Caco-2 (cell line): ENCODE data around the gene SHMT2. TPM values are rescaled to one million over a fixed set of nuclear protein-coding genes. Genes with fewer than 3 reads are reported as not detected.

ENCODE experiments used
- BruUV-seq: library from RNA; stranded (reverse); fragments of 400-500 nt; replicated peaks from 2 replicates; lab custom pipeline; 2021; lab: Mats Ljungman, UMichigan
- CTCF ChIA-PET: fragments of 300-600 bp; sonication (Branson Sonifier 250); formaldehyde crosslinking; loops from one replicate; lab custom pipeline; 2022; ENCODE audit warnings: antibody characterized with exemption; lab: Charles Lee
- POLR2A ChIA-PET: fragments of 300-600 bp; sonication (Branson Sonifier 250); formaldehyde crosslinking; loops from one replicate; lab custom pipeline; 2022; ENCODE audit warnings: antibody characterized with exemption; lab: Charles Lee
- DNase-seq, 2 experiments: peaks; one replicate each; pipeline versions ENCODE4 v3.0.0 to v3.0.0-alpha.2; 2020 to 2022
- H3K27me3 ChIP-seq: replicated peaks from 2 replicates; pipeline ENCODE4 v1.6.0; 2011; ENCODE audit warnings: low read length; ENCODE audit not compliant: control insufficient read depth, insufficient read depth
- H3K36me3 ChIP-seq: 2 replicates; pipeline ENCODE4 v1.5.1; 2011; ENCODE audit warnings: low read length; ENCODE audit not compliant: control insufficient read depth, insufficient read depth
- H3K4me1 ChIP-seq: fragments of 250-450 bp; sonication (Bioruptor Pico); 2 replicates; pipeline ENCODE4 v1.5.1; 2020; ENCODE audit warnings: mild to moderate bottlenecking
- H3K4me3 ChIP-seq: 2 replicates; pipeline ENCODE4 v1.5.1; 2011; ENCODE audit warnings: low read depth, mild to moderate bottlenecking, control low read depth, low read length
- H3K9me3 ChIP-seq: fragments of 250-450 bp; sonication (Bioruptor Pico); 2 replicates; pipeline ENCODE4 v1.5.1; 2020; ENCODE audit warnings: mild to moderate bottlenecking, moderate library complexity
- H3K27ac Mint-ChIP-seq: one replicate; pipeline ENCODE4 v1.8.0; 2022; ENCODE audit warnings: mixed read lengths; ENCODE audit not compliant: unreplicated experiment
- H3K27me3 Mint-ChIP-seq: one replicate; pipeline ENCODE4 v1.8.0; 2022; ENCODE audit warnings: mixed read lengths; ENCODE audit not compliant: insufficient read depth, unreplicated experiment
- H3K36me3 Mint-ChIP-seq: one replicate; pipeline ENCODE4 v1.8.0; 2022; ENCODE audit warnings: mild to moderate bottlenecking, mixed read lengths; ENCODE audit not compliant: insufficient read depth, unreplicated experiment
- H3K4me1 Mint-ChIP-seq: one replicate; pipeline ENCODE4 v1.8.0; 2022; ENCODE audit warnings: low read depth, mixed read lengths; ENCODE audit not compliant: unreplicated experiment
- H3K4me3 Mint-ChIP-seq: one replicate; pipeline ENCODE4 v1.8.0; 2022; ENCODE audit warnings: mild to moderate bottlenecking, moderate library complexity, mixed read lengths; ENCODE audit not compliant: unreplicated experiment
- H3K9me3 Mint-ChIP-seq: one replicate; pipeline ENCODE4 v1.8.0; 2022; ENCODE audit warnings: mixed read lengths; ENCODE audit not compliant: unreplicated experiment
- CTCF ChIP-seq, 2 experiments: fragments of 200-600 bp in 1 of 2; IDR thresholded peaks; 1 replicate in 1 of 2; 2 replicates in 1 of 2; pipeline versions ENCODE4 v1.5.1 to v1.8.0; 2011 to 2022; ENCODE audit warnings: antibody characterized with exemption in 1 of 2, control low read depth in 1 of 2, inconsistent platforms in 1 of 2, low read depth in 1 of 2, low read length in 1 of 2, mild to moderate bottlenecking in 1 of 2, moderate library complexity in 1 of 2; ENCODE audit not compliant: insufficient read depth in 1 of 2, severe bottlenecking in 1 of 2, unreplicated experiment in 1 of 2
- intact Hi-C: fragments of 100-400 bp; cut with micrococcal nuclease; formaldehyde crosslinking; loops from one replicate; pipeline ENCODE4 v1.10.0; 2022; ENCODE audit not compliant: unreplicated experiment
- total RNA-seq: library from RNA; stranded (reverse); gene quantifications from 2 replicates; pipeline ENCODE4 v1.2.3, GENCODE V29; 2022

SHMT2 gene
- total RNA-seq, 1 experiment from 2014 or later, result 466 TPM

GRCh38 chr12:57183939-57184725, 45.4 kb upstream of the SHMT2 start:
- CTCF ChIA-PET, result interaction anchor here (1.4 to 2.3 kb wide), 2 partner anchors 57 to 115 kb away, joined by 10 to 49 read pairs; partner anchors contain the start of gene LRP1
- no TSS peak for BruUV-seq

GRCh38 chr12:57185403-57185802, 44.1 kb upstream of the SHMT2 start:
- Histone ChIP-seq H3K4me3 (no peak overlapping the region), H3K36me3 (peaks cover 4% of the 10 kb centered on the region), H3K27me3 (no peaks in the 10 kb centered on the region), H3K4me1 (no peaks in the 10 kb centered on the region), H3K9me3 (no peaks in the 10 kb centered on the region)
- Mint-ChIP-seq H3K36me3 (peaks cover 60% of the 10 kb centered on the region), H3K9me3 (no peaks in the 10 kb centered on the region), H3K27me3 (no peaks in the 10 kb centered on the region), H3K4me1 (peaks cover 17% of the 10 kb centered on the region), H3K27ac (no peak overlapping the region), H3K4me3 (no peak overlapping the region)
- intact Hi-C loops, result no loop called here
- POLR2A ChIA-PET, result no interaction called here
- BruUV-seq, result no TSS peak
- DNase-seq, result no peak
- CTCF ChIA-PET, result interaction anchor here (1.2 kb wide), 1 partner anchor 58 kb away, joined by 3 read pairs; the partner anchor contains the start of gene LRP1
- no peak for TF ChIP-seq CTCF (IDR thresholded peaks at IDR 0.05; ENCODE audit: insufficient read depth in 1 of 2, low read depth in 1 of 2, low read length in 1 of 2, severe bottlenecking in 1 of 2, unreplicated experiment in 1 of 2)

More at GRCh38 chr12:57183939-57184725, 45.4 kb upstream of the SHMT2 start:
- Histone ChIP-seq H3K4me3 (no peak overlapping the region), H3K4me1 (no peaks in the 10 kb centered on the region), H3K27me3 (no peaks in the 10 kb centered on the region), H3K9me3 (no peaks in the 10 kb centered on the region), H3K36me3 (peaks cover 4% of the 10 kb centered on the region)
- POLR2A ChIA-PET, result no interaction called here
- intact Hi-C loops, result loop anchor here (1.0 to 2.0 kb wide), 2 partner anchors 60 to 115 kb away; no protein-coding TSS in a partner anchor
- no peak for TF ChIP-seq CTCF (IDR thresholded peaks at IDR 0.05; ENCODE audit: insufficient read depth in 1 of 2, low read depth in 1 of 2, low read length in 1 of 2, severe bottlenecking in 1 of 2, unreplicated experiment in 1 of 2)
- DNase-seq, result no peak
- peaks cover 17% of the 10 kb centered on the region for H3K4me1 Mint-ChIP-seq
- H3K27me3 Mint-ChIP-seq, result no peaks in the 10 kb centered on the region
- H3K9me3 Mint-ChIP-seq, result no peaks in the 10 kb centered on the region
- H3K4me3 Mint-ChIP-seq, result no peak overlapping the region
- peaks cover 71% of the 10 kb centered on the region for H3K36me3 Mint-ChIP-seq
- no peak overlapping the region for H3K27ac Mint-ChIP-seq

- Mint-ChIP-seq H3K9me3 (no peaks in the 10 kb centered on the region), H3K27me3 (no peaks in the 10 kb centered on the region), H3K4me1 (peaks cover 17% of the 10 kb centered on the region), H3K4me3 (no peak overlapping the region), H3K36me3 (peaks cover 60% of the 10 kb centered on the region), H3K27ac (no peak overlapping the region)
- TF ChIP-seq CTCF (IDR thresholded peaks at IDR 0.05; ENCODE audit: insufficient read depth in 1 of 2, low read depth in 1 of 2, low read length in 1 of 2, severe bottlenecking in 1 of 2, unreplicated experiment in 1 of 2), result no peak
- no TSS peak for BruUV-seq
- ChIA-PET CTCF (interaction anchor here (1.2 kb wide), 1 partner anchor 58 kb away, joined by 3 read pairs; the partner anchor contains the start of gene LRP1), POLR2A (no interaction called here)
- Histone ChIP-seq H3K27me3 (no peaks in the 10 kb centered on the region), H3K36me3 (peaks cover 4% of the 10 kb centered on the region), H3K9me3 (no peaks in the 10 kb centered on the region), H3K4me1 (no peaks in the 10 kb centered on the region), H3K4me3 (no peak overlapping the region)
- no peak for DNase-seq
- intact Hi-C loops, result no loop called here
These were observed 43.5 kb upstream of the SHMT2 start for GRCh38 chr12:57185906-57186508.
